GM19099 (cell line): ENCODE measurements around the gene MMS22L.

Experiments used
- POLR2A ChIP-seq: IDR thresholded peaks from 3 replicates; pipeline ENCODE4 v1.6.1; 2011; ENCODE audit warnings: low read depth; ENCODE audit not compliant: insufficient read length; ENCODE audit errors: extremely low read depth

The MMS22L gene

GRCh38 chr6:97092673-97093305 lies 190.2 kb downstream of the MMS22L start:
- TF ChIP-seq POLR2A = no peak
